ENCODE data around the gene HECTD2. TPM values are rescaled to one million over a fixed set of nuclear protein-coding genes. Genes with fewer than 3 reads are reported as not detected.
A peak's percentile ranks its signal among the peaks of the same experiment; 100 is the strongest.
"Not testable (repeated sequence)": the region's sequence is repeated elsewhere in the genome, so short reads cannot be mapped to it uniquely, and the experiment has no call there.

HECTD2 gene
- polyA plus RNA-seq, 1 donor from 2014 or later = 2.6 TPM

GRCh38 chr10:91555455-91555854, 145.3 kb downstream of the HECTD2 start:
- H3K9me3 Mint-ChIP-seq = peaks cover 0 to 4% (median 0%) of the 10 kb centered on the region in 3 donors
- peaks cover 1% of the 10 kb centered on the region for H3K27me3 Mint-ChIP-seq
- no peaks in the 10 kb centered on the region for H3K4me1 Mint-ChIP-seq
- no peak overlapping the region for H3K4me3 Mint-ChIP-seq
- no peaks in the 10 kb centered on the region for H3K36me3 Mint-ChIP-seq
- no peak overlapping the region for H3K27ac Mint-ChIP-seq

GRCh38 chr10:91556691-91557566, 146.8 kb downstream of the HECTD2 start:
- Mint-ChIP-seq H3K36me3 (peaks cover 2% of the 10 kb centered on the region), H3K9me3 (peaks cover 3 to 11% (median 8%) of the 10 kb centered on the region in 3 donors), H3K27ac (peak overlapping the region in 1 of 3 donors; percentile 44), H3K27me3 (peaks cover 1% of the 10 kb centered on the region), H3K4me3 (no peak overlapping the region), H3K4me1 (no peaks in the 10 kb centered on the region)

DNA sequence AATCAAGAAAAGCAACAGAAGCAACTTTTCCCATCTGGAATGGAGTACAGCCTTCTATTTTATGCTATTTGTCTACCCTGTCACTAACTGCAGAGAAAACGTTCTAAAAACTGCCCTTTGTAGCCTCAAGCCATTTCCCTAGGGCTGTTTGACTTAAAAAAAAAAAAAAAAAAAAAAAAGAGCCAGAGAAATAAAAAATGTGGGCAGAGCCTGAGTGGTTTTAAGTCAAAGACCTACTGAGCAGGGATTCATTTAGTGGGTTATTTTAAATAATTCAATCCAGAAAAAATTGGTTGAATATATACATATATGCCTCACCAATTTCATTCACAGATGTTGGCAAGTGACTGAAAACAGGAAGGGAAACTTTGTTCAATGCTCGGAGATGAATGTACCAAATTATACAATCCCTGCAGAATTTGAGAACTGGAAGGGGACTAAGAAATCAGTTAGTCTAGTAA, 147.5 kb downstream of the HECTD2 start:
- Mint-ChIP-seq H3K4me1 (no peaks in the 10 kb centered on the region), H3K27me3 (peaks cover 6% of the 10 kb centered on the region), H3K27ac (no peak overlapping the region), H3K4me3 (no peak overlapping the region), H3K36me3 (peaks cover 2% of the 10 kb centered on the region), H3K9me3 (peaks cover 3 to 16% (median 8%) of the 10 kb centered on the region in 3 donors)

DNA sequence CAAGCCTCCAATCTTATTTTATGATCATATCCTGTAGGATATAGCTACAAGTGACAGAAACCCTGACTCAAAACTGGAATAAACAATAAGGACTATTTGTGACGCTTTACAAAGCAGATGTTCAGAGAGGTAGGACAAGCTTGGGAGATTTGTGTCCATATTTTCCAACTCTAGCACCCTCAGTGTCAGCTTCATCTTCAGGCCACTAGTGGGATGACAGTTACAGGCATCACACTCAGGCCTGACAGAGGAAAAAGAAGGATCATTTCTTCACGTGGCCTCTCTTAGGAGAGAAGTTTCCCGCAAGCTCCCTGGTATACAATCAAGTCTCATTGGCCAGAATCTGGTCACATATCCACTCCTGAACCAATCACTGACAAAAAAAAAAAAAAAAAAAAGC, 148.3 kb downstream of the HECTD2 start:
- no peak overlapping the region for H3K4me3 Mint-ChIP-seq
- H3K27me3 Mint-ChIP-seq = peaks cover 7% of the 10 kb centered on the region
- peaks cover 3 to 16% (median 8%) of the 10 kb centered on the region in 3 donors for H3K9me3 Mint-ChIP-seq
- no peak overlapping the region for H3K27ac Mint-ChIP-seq
- H3K36me3 Mint-ChIP-seq = peaks cover 2% of the 10 kb centered on the region
- H3K4me1 Mint-ChIP-seq = no peaks in the 10 kb centered on the region

- Mint-ChIP-seq H3K9me3 (peaks cover 3 to 16% (median 8%) of the 10 kb centered on the region in 3 donors), H3K4me1 (no peaks in the 10 kb centered on the region), H3K27ac (no peak overlapping the region), H3K4me3 (no peak overlapping the region), H3K36me3 (peaks cover 2% of the 10 kb centered on the region), H3K27me3 (peaks cover 7% of the 10 kb centered on the region)
Observed at GRCh38 chr10:91559169-91559568, 149.0 kb downstream of the HECTD2 start.

- Mint-ChIP-seq H3K27me3 (peaks cover 7% of the 10 kb centered on the region), H3K27ac (no peak overlapping the region), H3K9me3 (peaks cover 3 to 16% (median 8%) of the 10 kb centered on the region in 3 donors), H3K4me1 (no peaks in the 10 kb centered on the region), H3K36me3 (peaks cover 2% of the 10 kb centered on the region), H3K4me3 (no peak overlapping the region)
Observed at GRCh38 chr10:91559750-91560149, 149.6 kb downstream of the HECTD2 start.

DNA sequence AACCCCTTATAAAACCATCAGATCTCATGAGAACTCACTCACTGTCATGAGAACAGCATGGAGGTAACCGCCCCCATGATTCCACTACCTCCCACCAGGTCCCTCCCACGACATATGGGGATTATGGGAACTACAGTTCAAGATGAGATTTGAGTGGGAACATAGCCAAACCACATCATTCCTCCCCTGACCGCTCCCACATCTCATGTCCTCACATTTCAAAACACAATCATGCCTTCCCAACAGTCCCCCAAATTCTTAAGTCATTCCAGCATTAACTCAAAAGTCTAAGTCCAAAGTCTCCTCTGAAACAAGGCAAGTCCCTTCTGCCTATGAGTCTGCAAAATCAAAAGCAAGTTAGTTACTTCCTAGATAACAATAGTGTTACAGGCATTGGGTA, 150.7 kb downstream of the HECTD2 start:
- not testable (repeated sequence) for H3K4me1 Mint-ChIP-seq, H3K27me3 Mint-ChIP-seq, H3K36me3 Mint-ChIP-seq, H3K4me3 Mint-ChIP-seq, H3K27ac Mint-ChIP-seq
- peaks cover 3 to 16% (median 8%) of the 10 kb centered on the region in 3 donors for H3K9me3 Mint-ChIP-seq

DNA sequence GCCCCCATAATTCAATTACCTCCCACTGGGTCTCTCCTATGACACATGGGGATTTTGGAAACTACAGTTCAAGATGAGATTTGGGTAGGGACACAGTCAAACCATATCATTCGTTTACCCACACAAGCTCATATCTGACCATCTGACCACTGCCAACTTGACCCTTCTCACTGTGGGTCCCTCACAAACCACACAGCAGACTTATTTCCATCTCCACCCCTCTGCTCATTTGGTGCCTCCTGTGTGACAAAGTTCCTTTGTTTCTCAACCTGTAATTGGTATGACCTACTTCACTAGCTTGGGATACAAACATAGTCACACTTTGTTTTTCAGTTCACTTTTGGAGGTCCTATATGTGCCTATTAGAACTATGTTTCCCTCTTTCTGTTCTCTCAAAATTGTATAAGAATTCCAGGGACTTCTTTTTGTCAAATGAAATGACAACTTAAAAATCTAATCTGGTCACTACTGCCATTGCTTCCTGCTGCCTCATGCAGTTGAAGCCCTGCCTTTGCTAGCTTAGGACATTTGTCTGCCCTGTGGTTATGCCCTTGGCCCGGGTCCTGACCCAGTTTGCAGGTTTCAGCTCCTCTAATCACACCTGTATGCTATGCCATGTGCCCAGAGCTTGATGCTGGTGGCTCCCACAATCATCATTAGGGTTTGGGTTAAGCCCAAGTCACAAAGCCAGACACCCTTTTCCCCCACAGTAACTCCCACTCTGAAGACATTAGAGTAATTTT, 152.9 kb downstream of the HECTD2 start:
- H3K36me3 Mint-ChIP-seq = peaks cover 3% of the 10 kb centered on the region
- peaks cover 0 to 3% (median 0%) of the 10 kb centered on the region in 3 donors for H3K4me1 Mint-ChIP-seq
- peak overlapping the region in 1 of 3 donors; percentile 19 for H3K27ac Mint-ChIP-seq
- H3K9me3 Mint-ChIP-seq = peaks cover 3 to 16% (median 8%) of the 10 kb centered on the region in 3 donors
- H3K4me3 Mint-ChIP-seq = no peak overlapping the region
- H3K27me3 Mint-ChIP-seq = peaks cover 7% of the 10 kb centered on the region

GRCh38 chr10:91564026-91564425, 153.9 kb downstream of the HECTD2 start:
- H3K9me3 Mint-ChIP-seq = peaks cover 3 to 11% (median 8%) of the 10 kb centered on the region in 3 donors
- H3K4me3 Mint-ChIP-seq = no peak overlapping the region
- peaks cover 7% of the 10 kb centered on the region for H3K27me3 Mint-ChIP-seq
- H3K27ac Mint-ChIP-seq = no peak overlapping the region
- peaks cover 0 to 3% (median 0%) of the 10 kb centered on the region in 3 donors for H3K4me1 Mint-ChIP-seq
- H3K36me3 Mint-ChIP-seq = peaks cover 4% of the 10 kb centered on the region

Other genes with a start within 250 kb of the HECTD2 start
- gene PCGF5, start 189.7 kb upstream of the HECTD2 start, polyA plus RNA-seq = 81.7 TPM
- not detected for gene PPP1R3C, start 222.7 kb downstream of the HECTD2 start, polyA plus RNA-seq